WTC11 (cell line): ENCODE results near the gene MACROH2A2. TPM values are rescaled to one million over a fixed set of nuclear protein-coding genes. Genes with fewer than 3 reads are reported as not detected.
"Not testable (repeated sequence)": the region's sequence is repeated elsewhere in the genome, so short reads cannot be mapped to it uniquely, and the experiment has no call there.

ENCODE experiments used
- ATAC-seq: fragments of 200-7000 bp; cut with Tn5 transposase; 2 replicates; pipeline ENCODE4 v1.10.0; 2021; ENCODE audit warnings: mild to moderate bottlenecking, moderate library complexity
- CTCF ChIA-PET: fragments of 300-600 bp; sonication (Branson Sonifier 250); formaldehyde crosslinking; loops from one replicate; lab custom pipeline; 2021; ENCODE audit warnings: antibody characterized with exemption; lab: Charles Lee
- POLR2A ChIA-PET: fragments of 350-600 bp; sonication (Branson Sonifier 250); formaldehyde crosslinking; loops from one replicate; lab custom pipeline; 2021; ENCODE audit warnings: antibody characterized with exemption; lab: Charles Lee
- DNase-seq: peaks from one replicate; pipeline ENCODE4 v3.0.0; 2021; ENCODE audit warnings: low spot score
- H3K27ac Mint-ChIP-seq: 2 replicates; pipeline ENCODE4 v1.8.0; 2021; ENCODE audit warnings: mixed read lengths
- H3K27me3 Mint-ChIP-seq: 2 replicates; pipeline ENCODE4 v1.8.0; 2021; ENCODE audit warnings: low read depth, mild to moderate bottlenecking, moderate library complexity, mixed read lengths
- H3K36me3 Mint-ChIP-seq: 2 replicates; pipeline ENCODE4 v1.8.0; 2021; ENCODE audit warnings: mixed read lengths
- H3K4me1 Mint-ChIP-seq: 2 replicates; pipeline ENCODE4 v1.8.0; 2022; ENCODE audit warnings: mixed read lengths
- H3K4me3 Mint-ChIP-seq: 2 replicates; pipeline ENCODE4 v1.8.0; 2021; ENCODE audit warnings: mild to moderate bottlenecking, moderate library complexity, mixed read lengths
- H3K9me3 Mint-ChIP-seq: 2 replicates; pipeline ENCODE4 v1.8.0; 2021; ENCODE audit warnings: mixed read lengths
- ATF1 ChIP-seq: sonication (generic); formaldehyde crosslinking; IDR thresholded peaks from 2 replicates; pipeline ENCODE4 v1.8.1; 2023; ENCODE audit warnings: mild to moderate bottlenecking, moderate library complexity, missing genetic modification reagents
- ATF2 ChIP-seq: sonication (generic); formaldehyde crosslinking; IDR thresholded peaks from 2 replicates; pipeline ENCODE4 v1.8.1; 2022; ENCODE audit warnings: low read depth, missing genetic modification reagents, borderline replicate concordance
- ATF6 ChIP-seq: sonication (generic); formaldehyde crosslinking; IDR thresholded peaks from 2 replicates; pipeline ENCODE4 v1.8.1; 2023; ENCODE audit warnings: mild to moderate bottlenecking, missing genetic modification reagents
- CREB1 ChIP-seq: sonication (generic); formaldehyde crosslinking; IDR thresholded peaks from 2 replicates; pipeline ENCODE4 v1.8.0; 2023; ENCODE audit warnings: mild to moderate bottlenecking, missing genetic modification reagents
- CTCF ChIP-seq: fragments of 200-600 bp; IDR thresholded peaks from 2 replicates; pipeline ENCODE4 v1.8.0; 2022; ENCODE audit warnings: antibody characterized with exemption
- EMX1 ChIP-seq: fragments of 250-450 bp; sonication (Bioruptor Pico); IDR thresholded peaks from 2 replicates; pipeline ENCODE4 v1.8.0; 2021; ENCODE audit warnings: mild to moderate bottlenecking
- ETV6 ChIP-seq: sonication (generic); formaldehyde crosslinking; IDR thresholded peaks from 2 replicates; pipeline ENCODE4 v1.8.1; 2022; ENCODE audit warnings: mild to moderate bottlenecking, missing genetic modification reagents
- FOXJ3 ChIP-seq: sonication (generic); formaldehyde crosslinking; IDR thresholded peaks from 2 replicates; pipeline ENCODE4 v1.9.0; 2021; ENCODE audit warnings: missing genetic modification reagents, mild to moderate bottlenecking, borderline replicate concordance
- FOXP4 ChIP-seq: sonication (generic); formaldehyde crosslinking; IDR thresholded peaks from 2 replicates; pipeline ENCODE4 v1.8.0; 2022; ENCODE audit warnings: mild to moderate bottlenecking, missing genetic modification reagents
- GTF2I ChIP-seq: fragments of 250-450 bp; sonication (Bioruptor Pico); conservative IDR thresholded peaks from 2 replicates; pipeline ENCODE4 v1.4.0; 2021; ENCODE audit warnings: mild to moderate bottlenecking
- IRF2 ChIP-seq: sonication (generic); formaldehyde crosslinking; IDR thresholded peaks from 2 replicates; pipeline ENCODE4 v1.8.0; 2022; ENCODE audit warnings: low read depth, missing genetic modification reagents, borderline replicate concordance
- MYBL2 ChIP-seq: sonication (generic); formaldehyde crosslinking; IDR thresholded peaks from 2 replicates; pipeline ENCODE4 v1.8.1; 2023; ENCODE audit warnings: mild to moderate bottlenecking, moderate library complexity, missing genetic modification reagents
- NFATC4 ChIP-seq: fragments of 250-450 bp; sonication (Bioruptor Pico); IDR thresholded peaks from 2 replicates; pipeline ENCODE4 v1.9.0; 2021; ENCODE audit warnings: mild to moderate bottlenecking
- NFYB ChIP-seq: sonication (generic); formaldehyde crosslinking; conservative IDR thresholded peaks from 2 replicates; pipeline ENCODE4 v1.8.0; 2022; ENCODE audit warnings: low read depth, missing genetic modification reagents
- RORB ChIP-seq: fragments of 250-450 bp; sonication (Bioruptor Pico); IDR thresholded peaks from 2 replicates; pipeline ENCODE4 v1.9.0; 2021; ENCODE audit warnings: mild to moderate bottlenecking
- SP1 ChIP-seq: sonication (generic); formaldehyde crosslinking; conservative IDR thresholded peaks from 2 replicates; pipeline ENCODE4 v1.8.1; 2022; ENCODE audit warnings: missing genetic modification reagents
- USF1 ChIP-seq: sonication (generic); formaldehyde crosslinking; IDR thresholded peaks from 2 replicates; pipeline ENCODE4 v1.8.0; 2022; ENCODE audit warnings: mild to moderate bottlenecking, missing genetic modification reagents
- ZBTB21 ChIP-seq: sonication (generic); formaldehyde crosslinking; IDR thresholded peaks from 2 replicates; pipeline ENCODE4 v1.8.1; 2023; ENCODE audit warnings: mild to moderate bottlenecking, missing genetic modification reagents, borderline replicate concordance
- ZNF138 ChIP-seq: sonication (generic); formaldehyde crosslinking; conservative IDR thresholded peaks from 2 replicates; pipeline ENCODE4 v1.8.1; 2022; ENCODE audit warnings: mild to moderate bottlenecking, moderate library complexity, missing genetic modification reagents
- ZNF416 ChIP-seq: fragments of 250-450 bp; sonication (Bioruptor Pico); IDR thresholded peaks from 2 replicates; pipeline ENCODE4 v1.9.0; 2021; ENCODE audit warnings: mild to moderate bottlenecking, inconsistent platforms
- ZNF423 ChIP-seq: fragments of 250-450 bp; sonication (Bioruptor Pico); IDR thresholded peaks from 2 replicates; pipeline ENCODE4 v2.1.2; 2022; ENCODE audit warnings: mild to moderate bottlenecking, moderate library complexity
- total RNA-seq: library from RNA; stranded (reverse); gene quantifications from 3 replicates; pipeline ENCODE4 v1.2.3, GENCODE V29; 2021

MACROH2A2 gene
- total RNA-seq, 1 experiment from 2014 or later: 35.4 TPM

GRCh38 chr10:70074971-70075370, 22.3 kb downstream of the MACROH2A2 start:
- no peak for ATAC-seq
- ChIA-PET CTCF (no interaction called here), POLR2A (no interaction called here)
- H3K4me3 Mint-ChIP-seq: no peak overlapping the region
- no peaks in the 10 kb centered on the region; the same call in 1 of the 2 replicates for H3K36me3 Mint-ChIP-seq
- no peak for DNase-seq
- H3K27ac Mint-ChIP-seq: no peak overlapping the region
- H3K9me3 Mint-ChIP-seq: no peaks in the 10 kb centered on the region
- TF ChIP-seq SP1 (CRISPR knock-in tag) (no peak), CREB1 (CRISPR knock-in tag) (no peak), ZBTB21 (CRISPR knock-in tag) (no peak), USF1 (no peak)
- peaks cover 20% of the 10 kb centered on the region for H3K4me1 Mint-ChIP-seq
- no peaks in the 10 kb centered on the region for H3K27me3 Mint-ChIP-seq

GRCh38 chr10:70078329-70078728, 25.7 kb downstream of the MACROH2A2 start:
- peaks cover 20% of the 10 kb centered on the region for H3K4me1 Mint-ChIP-seq
- H3K9me3 Mint-ChIP-seq: no peaks in the 10 kb centered on the region
- no peaks in the 10 kb centered on the region for H3K27me3 Mint-ChIP-seq
- H3K27ac Mint-ChIP-seq: no peak overlapping the region
- TF ChIP-seq ZNF423 (CRISPR knock-in tag) (no peak), NFATC4 (CRISPR knock-in tag) (no peak), RORB (CRISPR knock-in tag) (no peak), GTF2I (no peak), ETV6 (CRISPR knock-in tag) (no peak), FOXJ3 (CRISPR knock-in tag) (no peak), MYBL2 (CRISPR knock-in tag) (no peak), IRF2 (no peak), EMX1 (CRISPR knock-in tag) (no peak), ATF1 (CRISPR knock-in tag) (no peak)
- POLR2A ChIA-PET: no interaction called here
- H3K4me3 Mint-ChIP-seq: no peak overlapping the region
- ATAC-seq: no peak
- no peaks in the 10 kb centered on the region; the same call in 1 of the 2 replicates for H3K36me3 Mint-ChIP-seq
- CTCF ChIA-PET: interaction anchor here (1.1 to 3.5 kb wide), 2 partner anchors 29 to 68 kb away, joined by 4 to 18 read pairs; partner anchors contain the start of gene TYSND1
- no peak for DNase-seq

GRCh38 chr10:70078937-70079336, 26.3 kb downstream of the MACROH2A2 start:
- Mint-ChIP-seq H3K27me3 (no peaks in the 10 kb centered on the region), H3K4me3 (no peak overlapping the region), H3K27ac (0 out of 2 replicates have a peak overlapping the region, but pooled peaks have one; percentile 33), H3K36me3 (no peaks in the 10 kb centered on the region; the same call in 1 of the 2 replicates), H3K4me1 (peaks cover 20% of the 10 kb centered on the region), H3K9me3 (no peaks in the 10 kb centered on the region)
- TF ChIP-seq FOXP4: no peak
- TF ChIP-seq ATF6 (CRISPR knock-in tag): no peak
- TF ChIP-seq ZNF416 (CRISPR knock-in tag): no peak
- no peak for TF ChIP-seq ATF2 (CRISPR knock-in tag)
- TF ChIP-seq ATF1 (CRISPR knock-in tag): no peak
- TF ChIP-seq RORB (CRISPR knock-in tag): no peak
- TF ChIP-seq EMX1 (CRISPR knock-in tag): no peak
- no peak for TF ChIP-seq NFYB
- TF ChIP-seq CTCF: no peak
- TF ChIP-seq ZNF138 (CRISPR knock-in tag): no peak
- ATAC-seq: peak; percentile 65
- POLR2A ChIA-PET: no interaction called here
- CTCF ChIA-PET: interaction anchor here (0.6 to 3.5 kb wide), 3 partner anchors 27 to 67 kb away, joined by 3 to 18 read pairs (median 4); partner anchors contain the start of genes MACROH2A2 and TYSND1
- DNase-seq: no peak

- H3K9me3 Mint-ChIP-seq, H3K27ac Mint-ChIP-seq, H3K4me3 Mint-ChIP-seq, H3K36me3 Mint-ChIP-seq, ATAC-seq, H3K27me3 Mint-ChIP-seq, DNase-seq, POLR2A ChIA-PET: not testable (repeated sequence)
- H3K4me1 Mint-ChIP-seq: peaks cover 20% of the 10 kb centered on the region
- CTCF ChIA-PET: interaction anchor here (3.5 kb wide), 1 partner anchor 27 kb away, joined by 18 read pairs; no protein-coding TSS in a partner anchor
These were observed 28.1 kb downstream of the MACROH2A2 start for GRCh38 chr10:70080789-70081188.
